KOPT-K1 (cell line): ENCODE measurements around the gene FGFBP3.
"Not testable (repeated sequence)": the region's sequence is repeated elsewhere in the genome, so short reads cannot be mapped to it uniquely, and the experiment has no call there.

Experiments used
- H3K27ac ChIP-seq: fragments of 200-600 bp; sonication (generic); 2 replicates; pipeline ENCODE4 v1.5.1; 2016; ENCODE audit warnings: antibody characterized with exemption, mild to moderate bottlenecking, low read depth, low read length; ENCODE audit not compliant: poor library complexity, severe bottlenecking
- H3K36me3 ChIP-seq: fragments of 200-600 bp; sonication (generic); 2 replicates; pipeline ENCODE4 v1.5.1; 2017; ENCODE audit warnings: antibody characterized with exemption, mild to moderate bottlenecking, low read length, moderate library complexity; ENCODE audit not compliant: insufficient read depth
- H3K9me3 ChIP-seq: fragments of 200-600 bp; sonication (generic); 2 replicates; pipeline ENCODE4 v1.5.1; 2017; ENCODE audit warnings: antibody characterized with exemption, low read length, mild to moderate bottlenecking; ENCODE audit not compliant: insufficient read depth, poor library complexity, severe bottlenecking

Gene FGFBP3

GRCh38 chr10:91919651-91920050, 10.4 kb upstream of the FGFBP3 start:
- Histone ChIP-seq H3K27ac (no peak overlapping the region), H3K9me3 (peaks cover 6% of the 10 kb centered on the region)

DNA sequence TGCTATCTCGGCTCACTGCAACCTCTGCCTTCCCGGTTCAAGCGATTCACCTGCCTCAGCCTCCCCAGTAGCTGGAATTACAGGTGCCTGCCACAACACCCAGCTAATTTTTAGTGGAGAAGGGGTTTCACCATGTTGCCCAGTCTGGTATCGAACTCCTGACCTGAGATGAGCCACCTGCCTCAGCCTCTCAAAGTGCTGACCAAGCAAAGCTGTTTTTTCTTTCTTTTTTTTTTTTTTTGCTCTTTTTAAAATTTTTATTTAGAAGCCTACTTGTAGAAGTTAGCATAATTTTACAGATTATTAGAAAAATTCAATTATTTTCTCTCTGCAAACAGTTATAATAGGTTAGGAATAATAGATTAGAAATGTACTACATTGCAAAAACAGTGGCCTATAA, 1.2 kb upstream of the FGFBP3 start:
- Histone ChIP-seq H3K27ac (no peak overlapping the region), H3K9me3 (no peaks in the 10 kb centered on the region), H3K36me3 (no peaks in the 10 kb centered on the region)

More at GRCh38 chr10:91919651-91920050, 10.4 kb upstream of the FGFBP3 start:
- no peaks in the 10 kb centered on the region for H3K36me3 ChIP-seq

- Histone ChIP-seq H3K9me3 (no peaks in the 10 kb centered on the region), H3K27ac (peak overlapping the region; percentile 38)
Measured at GRCh38 chr10:91908337-91909116, 759 bp downstream of the FGFBP3 start.

GRCh38 chr10:91907914-91908336, 1.4 kb downstream of the FGFBP3 start:
- H3K9me3 ChIP-seq: no peaks in the 10 kb centered on the region
- no peaks in the 10 kb centered on the region for H3K36me3 ChIP-seq
- H3K27ac ChIP-seq: peak overlapping the region; percentile 38

More at GRCh38 chr10:91908337-91909116, 759 bp downstream of the FGFBP3 start:
- H3K36me3 ChIP-seq: no peaks in the 10 kb centered on the region

GRCh38 chr10:91907033-91907594, 2.2 kb downstream of the FGFBP3 start:
- Histone ChIP-seq H3K27ac (no peak overlapping the region), H3K9me3 (no peaks in the 10 kb centered on the region), H3K36me3 (no peaks in the 10 kb centered on the region)

DNA sequence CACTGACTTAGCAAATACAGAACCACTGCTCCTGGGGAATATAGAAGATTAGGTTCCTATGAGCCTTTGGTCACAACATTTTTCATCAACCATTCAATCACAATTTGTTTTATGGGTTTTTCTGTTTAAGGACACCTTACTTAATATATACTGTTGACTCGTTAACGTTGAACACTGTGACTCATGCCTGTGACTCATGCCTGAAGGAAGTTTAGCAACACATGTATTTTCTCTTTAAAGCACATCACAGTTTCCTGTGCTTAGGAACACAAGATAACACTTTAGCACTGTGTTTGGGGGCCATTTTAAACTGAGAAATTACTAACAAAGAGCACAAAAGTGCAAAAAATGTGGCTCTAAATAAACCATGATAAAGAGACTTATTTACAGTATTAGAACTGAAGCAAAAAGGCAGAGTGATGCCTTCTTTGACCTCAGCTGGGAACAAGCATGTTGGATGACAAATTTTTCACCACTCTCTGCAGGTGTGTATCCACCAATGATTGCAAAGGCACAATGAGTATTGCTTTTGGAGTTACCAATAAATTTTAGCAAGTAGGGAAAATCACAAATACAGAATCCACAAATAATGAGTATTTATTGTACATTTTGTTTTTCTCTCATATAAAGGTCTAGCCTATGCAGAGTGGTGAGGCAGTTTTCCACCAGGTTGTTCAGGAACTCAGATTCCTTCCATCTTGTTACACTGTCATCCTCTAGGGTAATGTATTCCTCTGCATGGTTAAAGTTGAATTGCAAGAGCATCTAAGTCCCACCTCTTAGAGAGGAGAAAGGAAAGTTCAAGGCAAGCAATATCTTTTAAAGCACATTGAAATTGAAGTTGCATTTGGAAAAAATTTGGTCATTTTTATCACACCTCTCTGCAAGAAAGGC, 7.3 kb downstream of the FGFBP3 start:
- no peak overlapping the region for H3K27ac ChIP-seq
- no peaks in the 10 kb centered on the region for H3K9me3 ChIP-seq
- H3K36me3 ChIP-seq: no peaks in the 10 kb centered on the region

- Histone ChIP-seq H3K9me3 (no peaks in the 10 kb centered on the region), H3K36me3 (no peaks in the 10 kb centered on the region), H3K27ac (no peak overlapping the region)
Measured at GRCh38 chr10:91897421-91897820, 11.9 kb downstream of the FGFBP3 start.

- Histone ChIP-seq H3K27ac (no peak overlapping the region), H3K9me3 (no peaks in the 10 kb centered on the region), H3K36me3 (no peaks in the 10 kb centered on the region)
Measured at GRCh38 chr10:91896212-91896756, 13.0 kb downstream of the FGFBP3 start.

GRCh38 chr10:91894261-91894685, 15.0 kb downstream of the FGFBP3 start:
- not testable (repeated sequence) for H3K27ac ChIP-seq, H3K9me3 ChIP-seq, H3K36me3 ChIP-seq

GRCh38 chr10:91893051-91893450, 16.2 kb downstream of the FGFBP3 start:
- H3K27ac ChIP-seq: no peak overlapping the region
- H3K9me3 ChIP-seq: no peaks in the 10 kb centered on the region
- H3K36me3 ChIP-seq: no peaks in the 10 kb centered on the region

DNA sequence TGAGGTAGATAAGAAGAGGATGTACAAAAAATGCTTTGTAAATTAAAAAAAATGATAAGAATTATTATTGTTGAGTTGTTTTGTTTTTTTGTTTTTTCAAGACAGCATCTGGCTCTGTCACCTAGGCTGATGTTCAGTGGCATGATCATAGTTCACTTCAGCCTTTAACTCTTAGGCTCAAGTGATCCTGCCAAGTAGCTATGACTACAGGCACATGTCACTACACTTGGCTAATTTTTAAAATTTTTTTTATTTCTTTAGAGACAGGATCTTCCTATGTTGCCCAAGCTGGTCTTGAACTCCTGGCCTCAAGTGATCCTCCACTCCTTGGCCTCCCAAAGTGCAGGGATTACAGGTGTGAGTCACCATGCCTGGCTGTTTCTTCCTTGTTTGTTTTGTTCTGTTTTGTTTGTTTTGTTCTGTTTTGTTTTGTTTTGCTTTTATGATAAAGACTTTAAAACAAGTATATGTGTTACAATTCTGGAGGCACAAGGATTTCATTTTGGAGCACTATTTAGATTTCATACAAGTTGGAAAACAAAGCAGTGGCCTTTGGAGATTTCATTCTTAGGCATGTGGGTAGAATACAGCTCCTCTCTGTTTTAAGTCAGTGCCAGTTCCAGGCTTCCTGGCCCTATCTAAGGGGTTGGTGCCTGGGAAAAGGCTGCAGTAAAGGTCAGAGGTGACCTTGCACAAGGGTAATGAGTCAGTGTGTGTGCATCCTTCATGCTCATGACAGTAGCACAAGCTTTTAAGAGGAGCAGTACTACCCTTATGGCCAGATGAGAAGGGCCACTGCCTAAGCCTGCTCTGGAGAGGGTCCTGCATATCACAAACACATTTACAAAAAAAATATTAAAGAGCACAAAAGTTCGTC, 17.9 kb downstream of the FGFBP3 start:
- Histone ChIP-seq H3K27ac (no peak overlapping the region), H3K9me3 (no peaks in the 10 kb centered on the region), H3K36me3 (no peaks in the 10 kb centered on the region)

- Histone ChIP-seq H3K36me3 (no peaks in the 10 kb centered on the region), H3K9me3 (no peaks in the 10 kb centered on the region), H3K27ac (no peak overlapping the region)
Measured at GRCh38 chr10:91887272-91888076, 21.8 kb downstream of the FGFBP3 start.

DNA sequence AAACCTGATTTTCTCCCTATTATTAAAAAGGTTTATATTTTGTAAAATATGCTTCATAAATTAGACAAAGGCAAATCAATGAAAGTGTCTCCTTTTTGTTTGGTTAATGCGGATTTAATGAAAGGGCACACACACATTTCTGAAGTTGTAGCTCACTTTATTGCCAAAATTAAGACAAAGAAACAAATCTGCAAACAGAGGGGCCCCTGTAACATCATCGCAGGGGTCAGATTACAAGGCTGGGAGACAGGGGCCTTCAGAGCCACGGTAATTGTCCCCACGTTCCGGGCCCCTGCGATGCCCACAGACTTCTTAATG, 22.4 kb downstream of the FGFBP3 start:
- Histone ChIP-seq H3K9me3 (no peaks in the 10 kb centered on the region), H3K36me3 (no peaks in the 10 kb centered on the region), H3K27ac (no peak overlapping the region)
